Progenitor cell of endocrine pancreas (in vitro differentiated cells): ENCODE measurements around the gene GDE1. TPM values are rescaled to one million over a fixed set of nuclear protein-coding genes. Genes with fewer than 3 reads are reported as not detected.
A peak's percentile ranks its signal among the peaks of the same experiment; 100 is the strongest.

Source experiments
- DNase-seq: peaks from one replicate; pipeline ENCODE4 v3.0.0; 2021; ENCODE audit warnings: low spot score; ENCODE audit not compliant: unreplicated experiment
- H3K27ac Mint-ChIP-seq: 2 replicates; pipeline ENCODE4 v1.8.0; 2021; ENCODE audit warnings: mild to moderate bottlenecking, moderate library complexity, mixed read lengths
- H3K27me3 Mint-ChIP-seq: 2 replicates; pipeline ENCODE4 v1.8.0; 2021; ENCODE audit warnings: mixed read lengths
- H3K36me3 Mint-ChIP-seq: 2 replicates; pipeline ENCODE4 v1.8.0; 2022; ENCODE audit warnings: mixed read lengths; ENCODE audit not compliant: insufficient read depth
- H3K4me1 Mint-ChIP-seq: 2 replicates; pipeline ENCODE4 v1.8.0; 2021; ENCODE audit warnings: low read depth, mixed read lengths
- H3K4me3 Mint-ChIP-seq: 2 replicates; pipeline ENCODE4 v1.8.0; 2021; ENCODE audit warnings: low read depth, mild to moderate bottlenecking, moderate library complexity, mixed read lengths
- H3K9me3 Mint-ChIP-seq: 2 replicates; pipeline ENCODE4 v1.8.0; 2021; ENCODE audit warnings: low read depth, mixed read lengths
- CTCF ChIP-seq: fragments of 200-600 bp; sonication (generic); IDR thresholded peaks from one replicate; pipeline ENCODE4 v1.5.0; 2021; ENCODE audit warnings: antibody characterized with exemption, mild to moderate bottlenecking; ENCODE audit not compliant: unreplicated experiment
- total RNA-seq: library from RNA; stranded (reverse); gene quantifications from 2 replicates; pipeline ENCODE4 v1.2.1, GENCODE V29; 2021

The GDE1 gene
- total RNA-seq, 1 donor from 2014 or later, result 116 TPM

GRCh38 chr16:19522760-19523159, 862 bp upstream of the GDE1 start:
- H3K27ac Mint-ChIP-seq, result no peak overlapping the region
- DNase-seq, result no peak

GRCh38 chr16:19522397-19522732, 467 bp upstream of the GDE1 start:
- Mint-ChIP-seq H3K9me3 (no peaks in the 10 kb centered on the region), H3K36me3 (peaks cover 2% of the 10 kb centered on the region), H3K4me3 (peak overlapping the region; percentile 83), H3K27me3 (no peaks in the 10 kb centered on the region), H3K4me1 (peaks cover 47% of the 10 kb centered on the region), H3K27ac (peak overlapping the region; percentile 89)
- no peak for TF ChIP-seq CTCF
- no peak for DNase-seq

More at GRCh38 chr16:19522760-19523159, 862 bp upstream of the GDE1 start:
- no peaks in the 10 kb centered on the region for H3K27me3 Mint-ChIP-seq
- H3K4me1 Mint-ChIP-seq, result peaks cover 43% of the 10 kb centered on the region
- no peak for TF ChIP-seq CTCF
- peak overlapping the region; percentile 83 for H3K4me3 Mint-ChIP-seq
- no peaks in the 10 kb centered on the region for H3K9me3 Mint-ChIP-seq
- peaks cover 2% of the 10 kb centered on the region for H3K36me3 Mint-ChIP-seq

- peak overlapping the region; percentile 94 for H3K27ac Mint-ChIP-seq
- no peak for DNase-seq
- no peak for TF ChIP-seq CTCF
- peak overlapping the region; percentile 83 for H3K4me3 Mint-ChIP-seq
- H3K4me1 Mint-ChIP-seq, result peaks cover 47% of the 10 kb centered on the region
- H3K36me3 Mint-ChIP-seq, result peaks cover 10% of the 10 kb centered on the region
- H3K9me3 Mint-ChIP-seq, result no peaks in the 10 kb centered on the region
- H3K27me3 Mint-ChIP-seq, result no peaks in the 10 kb centered on the region
Observed at GRCh38 chr16:19520861-19521331, 1.0 kb downstream of the GDE1 start.

- H3K9me3 Mint-ChIP-seq, result no peaks in the 10 kb centered on the region
- TF ChIP-seq CTCF, result no peak
- peaks cover 26% of the 10 kb centered on the region for H3K36me3 Mint-ChIP-seq
- no peak overlapping the region for H3K27ac Mint-ChIP-seq
- DNase-seq, result no peak
- peaks cover 34% of the 10 kb centered on the region for H3K4me1 Mint-ChIP-seq
- no peaks in the 10 kb centered on the region for H3K27me3 Mint-ChIP-seq
- no peak overlapping the region for H3K4me3 Mint-ChIP-seq
Observed at GRCh38 chr16:19518388-19518787, 3.5 kb downstream of the GDE1 start.

- H3K36me3 Mint-ChIP-seq, result peaks cover 35% of the 10 kb centered on the region
- TF ChIP-seq CTCF, result no peak
Observed at GRCh38 chr16:19517424-19518089, 4.3 kb downstream of the GDE1 start.

More at GRCh38 chr16:19517424-19518089, 4.3 kb downstream of the GDE1 start:
- Mint-ChIP-seq H3K4me1 (peaks cover 32% of the 10 kb centered on the region), H3K27ac (no peak overlapping the region), H3K9me3 (peaks cover 8% of the 10 kb centered on the region), H3K4me3 (no peak overlapping the region), H3K27me3 (no peaks in the 10 kb centered on the region)
- DNase-seq, result no peak
